HepG2 (cell line): Measurements from ENCODE around the gene COQ9. TPM values are rescaled to one million over a fixed set of nuclear protein-coding genes. Genes with fewer than 3 reads are reported as not detected.

ENCODE experiments used
- CC2D1A ChIP-seq: sonication (generic); formaldehyde crosslinking; IDR thresholded peaks from 2 replicates; pipeline ENCODE4 v1.8.1; 2023; ENCODE audit warnings: mild to moderate bottlenecking, missing genetic modification reagents
- CEBPB ChIP-seq: IDR thresholded peaks from 2 replicates; pipeline ENCODE4 v1.6.1; 2011; ENCODE audit warnings: low read depth, low read length, improper control_type of control experiment, borderline replicate concordance
- DNMT3B ChIP-seq: conservative IDR thresholded peaks from 2 replicates; pipeline ENCODE4 v1.6.1; 2016; ENCODE audit warnings: missing biosample characterization, control low read depth
- LCORL ChIP-seq, 2 experiments: fragments of 450-650 bp in 1 of 2; sonication (generic) in 1 of 2; formaldehyde crosslinking in 1 of 2; IDR thresholded peaks; 2 replicates each; pipeline versions ENCODE4 v1.5.0 to v1.6.1; 2017 to 2020; ENCODE audit warnings: antibody characterized with exemption in 1 of 2, missing genetic modification reagents in 1 of 2
- MXI1 ChIP-seq: IDR thresholded peaks from 3 replicates; pipeline ENCODE4 v1.6.1; 2012; ENCODE audit warnings: low read depth, low read length, inconsistent platforms, borderline replicate concordance
- NR2F1 ChIP-seq, 2 experiments: fragments of 450-650 bp in 1 of 2; formaldehyde crosslinking in 1 of 2; IDR thresholded peaks; 2 replicates each; pipeline versions ENCODE4 v1.5.0 to v1.6.1; 2016 to 2020; ENCODE audit warnings: mild to moderate bottlenecking in 1 of 2, missing compliant biosample characterization in 1 of 2, missing genetic modification reagents in 1 of 2, moderate library complexity in 1 of 2
- RBM22 ChIP-seq: fragments of 200-400 bp; formaldehyde crosslinking; optimal IDR thresholded peaks from 2 replicates; pipeline ENCODE3; 2017; ENCODE audit warnings: mild to moderate bottlenecking, low read length, moderate library complexity
- SATB2 ChIP-seq: sonication (generic); formaldehyde crosslinking; IDR thresholded peaks from 2 replicates; pipeline ENCODE4 v1.5.0; 2020; ENCODE audit warnings: missing genetic modification reagents
- TAF15 ChIP-seq: fragments of 200-400 bp; formaldehyde crosslinking; IDR thresholded peaks from one replicate; pipeline ENCODE4 v1.6.1; 2018; ENCODE audit warnings: mild to moderate bottlenecking, low read depth, low read length; ENCODE audit not compliant: poor library complexity, severe bottlenecking
- TARDBP ChIP-seq: sonication (generic); formaldehyde crosslinking; IDR thresholded peaks from 2 replicates; pipeline ENCODE4 v1.8.0; 2022; ENCODE audit warnings: mild to moderate bottlenecking, missing genetic modification reagents
- TEAD3 ChIP-seq: optimal IDR thresholded peaks from 2 replicates; pipeline ENCODE3; 2016; ENCODE audit warnings: borderline replicate concordance
- ZMYM3 ChIP-seq: sonication (generic); formaldehyde crosslinking; IDR thresholded peaks from 2 replicates; pipeline ENCODE4 v1.5.1; 2020; ENCODE audit warnings: mild to moderate bottlenecking, missing genetic modification reagents
- ZNF597 ChIP-seq: sonication (generic); formaldehyde crosslinking; IDR thresholded peaks from 2 replicates; pipeline ENCODE4 v1.5.0; 2020; ENCODE audit warnings: missing genetic modification reagents
- ZNF710 ChIP-seq: sonication (generic); formaldehyde crosslinking; IDR thresholded peaks from 2 replicates; pipeline ENCODE4 v1.5.0; 2020; ENCODE audit warnings: mild to moderate bottlenecking, missing genetic modification reagents, borderline replicate concordance
- ZNF772 ChIP-seq: sonication (generic); formaldehyde crosslinking; IDR thresholded peaks from 2 replicates; pipeline ENCODE4 v1.5.0; 2020; ENCODE audit warnings: mild to moderate bottlenecking, missing genetic modification reagents
- ZSCAN22 ChIP-seq: sonication (generic); formaldehyde crosslinking; IDR thresholded peaks from 2 replicates; pipeline ENCODE4 v1.4.0; 2020; ENCODE audit warnings: mild to moderate bottlenecking, missing genetic modification reagents
- polyA plus RNA-seq, 8 experiments: library from polyadenylated mRNA; depleted of rRNA in 3 of 8; stranded (reverse) in 7 of 8; unstranded in 1 of 8; fragments of >200 nt; fragmentation: Illumina TruSeq in 4 of 8; extraction: Trizol in 4 of 8; gene quantifications; 2 replicates each; pipeline versions ENCODE4 v1.2.1 to v1.2.3, GENCODE V29; 2011 to 2016; ENCODE audit warnings: low read depth in 4 of 8, missing spikeins in 1 of 8, mixed read lengths in 1 of 8; ENCODE audit not compliant: insufficient read depth in 1 of 8
- total RNA-seq, 5 experiments: library from RNA; depleted of rRNA; stranded (reverse); fragments of >200 nt; fragmentation: Illumina TruSeq; extraction: Trizol; gene quantifications; 2 replicates each; pipeline ENCODE4 v1.2.3, GENCODE V29; 2016; ENCODE audit warnings: low read depth in 1 of 5
- TF ChIP-seq, protein P1 (sequence below): IDR thresholded peaks from 2 replicates; pipeline ENCODE4 v1.6.1; 2018; ENCODE audit warnings: missing genetic modification reagents
- TF ChIP-seq, protein P2 (sequence below): fragments of 450-650 bp; IDR thresholded peaks from 2 replicates; pipeline ENCODE4 v1.6.1; 2016
- TF ChIP-seq, protein P3 (sequence below): sonication (generic); formaldehyde crosslinking; IDR thresholded peaks from 2 replicates; pipeline ENCODE4 v1.5.1; 2020; ENCODE audit warnings: mild to moderate bottlenecking, missing genetic modification reagents, borderline replicate concordance
- TF ChIP-seq, protein P4 (sequence below): sonication (generic); formaldehyde crosslinking; IDR thresholded peaks from 2 replicates; pipeline ENCODE4 v1.4.0; 2020; ENCODE audit warnings: mild to moderate bottlenecking, missing genetic modification reagents

COQ9 gene
- total and polyA plus RNA-seq, 2 of the 13 experiments (the other 11 are each of a cell fraction or from before 2014, with no cell fraction given), result 57.5 to 108 TPM

DNA sequence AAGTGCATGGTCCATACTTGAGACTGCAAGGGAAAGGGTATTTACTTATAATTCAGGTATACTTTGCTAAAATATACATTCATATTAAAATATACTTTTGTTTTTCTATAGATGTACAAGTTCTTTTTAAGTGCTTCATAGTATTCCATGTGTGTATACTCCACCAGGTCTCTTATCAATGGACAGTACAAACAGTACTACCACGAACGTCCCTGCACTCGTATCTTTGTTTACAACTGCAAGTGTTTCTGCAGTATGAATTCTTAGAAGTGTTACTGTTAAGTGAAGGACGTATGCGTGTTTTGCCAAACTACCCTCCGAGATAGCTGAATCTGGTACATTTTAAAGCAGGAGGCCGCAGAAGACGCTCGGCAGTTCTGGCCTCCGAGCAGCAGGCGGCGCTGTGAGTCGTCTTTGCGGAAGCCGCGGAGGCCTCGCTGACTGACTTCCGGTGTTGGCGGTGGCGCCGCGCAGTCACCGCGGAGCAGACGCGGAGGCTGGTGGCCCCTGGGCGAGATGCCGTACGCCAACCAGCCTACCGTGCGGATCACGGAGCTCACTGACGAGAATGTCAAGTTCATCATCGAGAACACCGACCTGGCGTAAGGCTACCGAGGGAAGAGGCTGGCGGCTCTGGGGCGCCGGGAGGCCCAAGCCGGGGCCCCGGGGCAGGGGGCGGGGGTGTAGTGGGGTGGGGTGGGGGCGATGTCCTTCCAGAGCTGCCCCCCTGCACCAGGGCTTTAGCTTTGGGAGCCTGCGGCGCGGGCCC lies 15.1 kb downstream of the COQ9 start, which contains the start of gene POLR2C (continued):
- TF ChIP-seq, protein P1, sequence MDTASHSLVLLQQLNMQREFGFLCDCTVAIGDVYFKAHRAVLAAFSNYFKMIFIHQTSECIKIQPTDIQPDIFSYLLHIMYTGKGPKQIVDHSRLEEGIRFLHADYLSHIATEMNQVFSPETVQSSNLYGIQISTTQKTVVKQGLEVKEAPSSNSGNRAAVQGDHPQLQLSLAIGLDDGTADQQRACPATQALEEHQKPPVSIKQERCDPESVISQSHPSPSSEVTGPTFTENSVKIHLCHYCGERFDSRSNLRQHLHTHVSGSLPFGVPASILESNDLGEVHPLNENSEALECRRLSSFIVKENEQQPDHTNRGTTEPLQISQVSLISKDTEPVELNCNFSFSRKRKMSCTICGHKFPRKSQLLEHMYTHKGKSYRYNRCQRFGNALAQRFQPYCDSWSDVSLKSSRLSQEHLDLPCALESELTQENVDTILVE (CRISPR knock-in tag), result peak; percentile 95
- TF ChIP-seq, protein P2, sequence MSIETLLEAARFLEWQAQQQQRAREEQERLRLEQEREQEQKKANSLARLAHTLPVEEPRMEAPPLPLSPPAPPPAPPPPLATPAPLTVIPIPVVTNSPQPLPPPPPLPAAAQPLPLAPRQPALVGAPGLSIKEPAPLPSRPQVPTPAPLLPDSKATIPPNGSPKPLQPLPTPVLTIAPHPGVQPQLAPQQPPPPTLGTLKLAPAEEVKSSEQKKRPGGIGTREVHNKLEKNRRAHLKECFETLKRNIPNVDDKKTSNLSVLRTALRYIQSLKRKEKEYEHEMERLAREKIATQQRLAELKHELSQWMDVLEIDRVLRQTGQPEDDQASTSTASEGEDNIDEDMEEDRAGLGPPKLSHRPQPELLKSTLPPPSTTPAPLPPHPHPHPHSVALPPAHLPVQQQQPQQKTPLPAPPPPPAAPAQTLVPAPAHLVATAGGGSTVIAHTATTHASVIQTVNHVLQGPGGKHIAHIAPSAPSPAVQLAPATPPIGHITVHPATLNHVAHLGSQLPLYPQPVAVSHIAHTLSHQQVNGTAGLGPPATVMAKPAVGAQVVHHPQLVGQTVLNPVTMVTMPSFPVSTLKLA, result no peak
- TF ChIP-seq DNMT3B (CRISPR knock-in tag), result peak; percentile 84
- peak; percentile 90 for TF ChIP-seq TARDBP
- no peak for TF ChIP-seq CEBPB
- peak; percentile 68; the same call in 1 of the 2 replicates for TF ChIP-seq ZNF710
- TF ChIP-seq, protein P3, sequence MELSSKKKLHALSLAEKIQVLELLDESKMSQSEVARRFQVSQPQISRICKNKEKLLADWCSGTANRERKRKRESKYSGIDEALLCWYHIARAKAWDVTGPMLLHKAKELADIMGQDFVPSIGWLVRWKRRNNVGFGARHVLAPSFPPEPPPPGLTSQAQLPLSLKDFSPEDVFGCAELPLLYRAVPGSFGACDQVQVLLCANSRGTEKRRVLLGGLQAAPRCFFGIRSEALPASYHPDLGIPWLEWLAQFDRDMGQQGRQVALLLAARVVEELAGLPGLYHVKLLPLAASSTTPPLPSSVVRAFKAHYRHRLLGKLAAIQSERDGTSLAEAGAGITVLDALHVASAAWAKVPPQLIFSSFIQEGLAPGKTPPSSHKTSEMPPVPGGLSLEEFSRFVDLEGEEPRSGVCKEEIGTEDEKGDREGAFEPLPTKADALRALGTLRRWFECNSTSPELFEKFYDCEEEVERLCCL (CRISPR knock-in tag), result no peak
- TF ChIP-seq ZNF772 (CRISPR knock-in tag), result peak; percentile 80; the same call in 1 of the 2 replicates
- TF ChIP-seq ZSCAN22 (CRISPR knock-in tag), result no peak
- no peak for TF ChIP-seq ZNF597 (CRISPR knock-in tag)
- TF ChIP-seq TEAD3, result peak; percentile 84
- TF ChIP-seq NR2F1 (CRISPR knock-in tag; IDR thresholded peaks at IDR 0.05), result no peak; a peak in 1 of 4 replicates
- TF ChIP-seq CC2D1A (CRISPR knock-in tag), result no peak
- TF ChIP-seq, protein P4, sequence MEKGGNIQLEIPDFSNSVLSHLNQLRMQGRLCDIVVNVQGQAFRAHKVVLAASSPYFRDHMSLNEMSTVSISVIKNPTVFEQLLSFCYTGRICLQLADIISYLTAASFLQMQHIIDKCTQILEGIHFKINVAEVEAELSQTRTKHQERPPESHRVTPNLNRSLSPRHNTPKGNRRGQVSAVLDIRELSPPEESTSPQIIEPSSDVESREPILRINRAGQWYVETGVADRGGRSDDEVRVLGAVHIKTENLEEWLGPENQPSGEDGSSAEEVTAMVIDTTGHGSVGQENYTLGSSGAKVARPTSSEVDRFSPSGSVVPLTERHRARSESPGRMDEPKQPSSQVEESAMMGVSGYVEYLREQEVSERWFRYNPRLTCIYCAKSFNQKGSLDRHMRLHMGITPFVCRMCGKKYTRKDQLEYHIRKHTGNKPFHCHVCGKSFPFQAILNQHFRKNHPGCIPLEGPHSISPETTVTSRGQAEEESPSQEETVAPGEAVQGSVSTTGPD (CRISPR knock-in tag), result peak; percentile 64; the same call in 1 of the 2 replicates
- TF ChIP-seq RBM22, result peak; percentile 89
- no peak for TF ChIP-seq TAF15
- TF ChIP-seq SATB2 (CRISPR knock-in tag), result peak; percentile 79
- TF ChIP-seq MXI1, result peak; percentile 78; the same call in 2 of the 3 replicates
- peak; percentile 81 for TF ChIP-seq ZMYM3 (CRISPR knock-in tag)
- TF ChIP-seq LCORL (IDR thresholded peaks at IDR 0.05), result no peak
- peak; percentile 77 for TF ChIP-seq LCORL (CRISPR knock-in tag; IDR thresholded peaks at IDR 0.05)
